Stomach (tissue), 4 donors: ENCODE data around the gene CNMD.

Source experiments
- CTCF ChIP-seq, 7 experiments: fragments of 450-650 bp in 4 of 7; fragments of 200-600 bp in 3 of 7; sonication (generic) in 3 of 7; IDR thresholded peaks; one replicate each; pipeline ENCODE4 v1.5.1; 2016 to 2019; ENCODE audit warnings: antibody characterized with exemption in 7 of 7, control low read depth in 2 of 7, mild to moderate bottlenecking in 1 of 7
- POLR2AphosphoS5 ChIP-seq, 3 donors: sonication (generic); formaldehyde crosslinking; IDR thresholded peaks; one replicate each; pipeline ENCODE4 v1.6.1; 2016; ENCODE audit warnings: antibody characterized with exemption in 3 of 3

GRCh38 chr13:52780611-52781010, 41.0 kb upstream of the CNMD start:
- TF ChIP-seq POLR2AphosphoS5 (IDR thresholded peaks at IDR 0.05) (no peak), CTCF (IDR thresholded peaks at IDR 0.05) (no peak)
